Fibroblast of gingiva (primary cell): ENCODE results near the gene HRC.
"Not testable (repeated sequence)": the region's sequence is repeated elsewhere in the genome, so short reads cannot be mapped to it uniquely, and the experiment has no call there.

Source experiments
- DNase-seq: peaks from one replicate; pipeline ENCODE4 v3.0.0-alpha.2; 2011; ENCODE audit warnings: low read depth

Gene HRC

DNA sequence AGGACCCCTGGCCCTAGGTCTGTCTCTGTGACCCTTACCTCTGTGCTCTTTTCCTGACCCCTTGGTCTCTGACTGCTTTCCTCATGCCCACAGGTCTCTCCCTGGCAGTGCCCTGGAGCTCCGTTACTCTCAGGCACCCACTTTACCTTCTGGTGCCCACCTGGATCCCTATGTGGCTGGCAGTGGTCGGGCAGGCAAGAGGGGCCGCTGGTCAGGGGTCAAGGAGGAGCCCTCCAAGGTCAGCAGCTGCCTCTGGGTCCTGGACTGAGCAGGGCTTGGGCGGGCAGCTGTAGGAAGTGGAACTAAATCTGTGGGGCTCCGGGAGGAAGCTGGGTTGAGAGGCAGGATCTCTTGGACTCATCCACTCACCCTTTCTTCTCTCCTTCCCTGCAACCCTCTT is 19.5 kb downstream of the HRC start:
- DNase-seq: no peak

DNA sequence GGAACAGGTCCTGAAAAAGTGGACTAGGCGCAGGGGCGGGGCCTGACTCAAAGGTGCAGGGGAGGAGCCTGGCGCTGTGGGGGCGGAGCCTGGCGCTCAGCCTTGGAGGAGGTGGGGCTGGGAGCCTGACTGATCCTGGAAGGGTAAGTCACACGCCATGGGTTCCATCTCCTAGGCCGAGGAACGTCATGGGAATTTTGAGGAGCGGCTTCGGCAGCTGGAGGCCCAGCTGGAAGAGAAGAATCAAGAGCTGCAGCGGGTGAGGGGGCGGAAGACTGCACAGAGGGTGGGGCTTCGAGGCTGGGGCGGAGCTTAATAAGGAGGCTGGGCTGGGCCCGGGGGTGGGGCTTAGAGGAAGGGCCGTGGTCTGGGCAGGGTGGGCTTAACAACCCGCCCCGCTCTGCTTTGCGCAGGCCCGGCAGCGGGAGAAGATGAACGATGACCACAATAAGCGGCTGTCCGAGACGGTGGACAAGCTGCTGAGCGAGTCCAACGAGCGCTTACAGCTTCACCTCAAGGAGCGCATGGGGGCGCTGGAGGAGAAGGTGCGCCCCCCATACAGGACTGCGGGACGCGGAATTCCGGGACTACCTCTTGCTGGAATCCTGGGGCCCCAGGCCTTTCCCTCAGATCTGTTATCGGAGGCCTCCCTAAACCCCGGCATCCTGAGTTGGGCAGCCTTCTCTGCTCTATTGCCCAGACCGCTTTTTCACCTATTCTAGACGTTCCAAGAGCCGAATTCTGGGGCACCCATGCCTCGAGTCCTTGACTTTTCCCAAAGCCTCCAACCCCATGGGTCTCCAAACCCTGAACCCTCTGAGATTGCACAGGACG is 21.4 kb downstream of the HRC start:
- DNase-seq: peak; percentile 13

DNA sequence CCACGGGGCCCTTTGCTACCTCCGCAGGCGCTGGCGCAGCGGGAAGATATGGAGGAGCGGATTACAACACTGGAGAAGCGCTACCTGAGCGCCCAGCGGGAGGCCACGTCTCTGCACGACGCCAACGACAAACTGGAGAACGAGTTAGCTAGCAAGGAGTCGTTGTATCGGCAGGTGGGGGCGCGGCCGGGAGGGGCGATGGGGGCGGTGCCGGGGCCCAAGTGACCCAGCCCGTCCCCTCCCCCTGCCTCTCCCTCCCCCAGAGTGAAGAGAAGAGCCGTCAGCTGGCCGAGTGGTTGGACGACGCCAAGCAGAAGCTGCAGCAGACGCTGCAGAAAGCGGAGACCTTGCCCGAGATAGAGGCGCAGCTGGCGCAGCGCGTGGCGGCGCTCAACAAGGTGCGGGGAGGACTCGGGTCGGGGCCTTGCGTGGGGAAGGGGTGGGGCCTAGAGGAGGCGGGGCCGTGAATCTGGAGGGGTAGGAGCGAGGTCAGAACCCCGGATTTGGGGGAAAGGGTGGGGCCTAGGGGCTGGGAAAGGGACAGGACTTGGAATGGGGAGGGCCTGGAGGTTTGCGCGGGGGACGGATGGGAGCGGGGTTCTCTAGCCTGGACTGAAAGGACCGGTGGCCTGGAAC is 22.1 kb downstream of the HRC start:
- no peak for DNase-seq

DNA sequence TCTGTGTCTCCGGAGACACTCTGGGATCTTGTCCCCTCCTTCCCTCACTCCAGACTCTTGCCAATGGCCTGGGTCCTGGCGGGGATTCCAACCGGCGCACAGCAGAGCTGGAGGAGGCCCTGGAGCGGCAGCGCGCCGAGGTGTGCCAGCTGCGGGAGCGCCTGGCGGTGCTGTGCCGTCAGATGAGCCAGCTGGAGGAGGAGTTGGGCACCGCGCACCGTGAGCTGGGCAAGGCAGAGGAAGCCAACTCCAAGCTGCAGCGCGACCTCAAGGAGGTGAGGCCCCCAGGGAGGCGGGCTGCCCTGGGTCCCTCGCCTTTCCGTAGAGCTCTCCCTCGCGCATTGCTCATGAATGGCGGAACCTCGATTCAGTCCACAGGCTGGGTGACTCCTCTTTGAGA is 24.9 kb downstream of the HRC start:
- no peak for DNase-seq

DNA sequence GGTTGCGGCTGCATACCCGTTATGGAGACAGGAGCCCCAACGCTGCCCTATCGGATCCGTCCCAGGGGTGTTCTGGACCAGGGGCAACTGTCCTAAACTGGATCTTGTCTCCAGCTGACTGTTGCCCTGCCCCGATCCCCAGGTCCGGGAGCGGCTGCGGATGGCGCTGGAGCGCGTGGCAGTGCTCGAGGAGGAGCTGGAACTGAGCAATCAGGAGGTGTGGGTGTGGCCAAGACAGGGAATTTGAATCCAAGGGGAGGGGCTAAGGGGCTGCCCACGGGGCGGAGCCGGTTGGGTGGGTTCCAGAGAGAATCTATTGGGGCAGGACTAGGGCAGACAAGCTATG is 26.0 kb downstream of the HRC start:
- DNase-seq: no peak

DNA sequence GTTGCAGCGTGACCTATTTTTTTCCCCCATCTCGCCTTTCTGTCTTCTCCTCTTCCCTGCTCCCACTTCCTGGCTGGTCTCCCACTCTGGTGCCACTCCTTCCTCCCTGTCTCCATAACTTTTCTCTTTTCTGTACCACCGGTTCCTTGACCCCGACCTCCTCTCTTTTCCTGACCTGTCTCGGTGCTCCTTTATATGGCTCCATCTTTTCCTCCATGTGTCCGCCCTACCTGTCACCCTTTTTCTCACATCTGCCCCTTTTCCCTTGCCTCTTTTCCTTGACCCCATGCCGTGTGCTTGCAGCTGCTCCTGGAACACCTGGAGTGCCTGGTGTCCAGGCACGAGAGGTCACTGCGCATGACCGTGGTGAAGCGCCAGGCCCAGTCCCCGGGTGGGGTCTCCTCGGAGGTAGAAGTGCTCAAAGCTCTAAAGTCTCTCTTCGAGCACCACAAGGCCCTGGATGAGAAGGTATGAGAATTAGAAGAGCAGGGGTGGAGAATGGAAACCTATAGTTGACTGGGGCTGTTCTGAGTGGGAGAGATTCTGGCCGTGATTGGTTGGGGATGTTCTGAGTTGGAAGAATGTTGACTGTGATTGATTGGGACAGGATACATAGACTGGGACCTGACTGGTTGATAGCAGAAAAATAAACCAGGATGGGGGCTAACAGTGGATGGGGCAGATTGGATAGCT is 26.5 kb downstream of the HRC start:
- no peak for DNase-seq

DNA sequence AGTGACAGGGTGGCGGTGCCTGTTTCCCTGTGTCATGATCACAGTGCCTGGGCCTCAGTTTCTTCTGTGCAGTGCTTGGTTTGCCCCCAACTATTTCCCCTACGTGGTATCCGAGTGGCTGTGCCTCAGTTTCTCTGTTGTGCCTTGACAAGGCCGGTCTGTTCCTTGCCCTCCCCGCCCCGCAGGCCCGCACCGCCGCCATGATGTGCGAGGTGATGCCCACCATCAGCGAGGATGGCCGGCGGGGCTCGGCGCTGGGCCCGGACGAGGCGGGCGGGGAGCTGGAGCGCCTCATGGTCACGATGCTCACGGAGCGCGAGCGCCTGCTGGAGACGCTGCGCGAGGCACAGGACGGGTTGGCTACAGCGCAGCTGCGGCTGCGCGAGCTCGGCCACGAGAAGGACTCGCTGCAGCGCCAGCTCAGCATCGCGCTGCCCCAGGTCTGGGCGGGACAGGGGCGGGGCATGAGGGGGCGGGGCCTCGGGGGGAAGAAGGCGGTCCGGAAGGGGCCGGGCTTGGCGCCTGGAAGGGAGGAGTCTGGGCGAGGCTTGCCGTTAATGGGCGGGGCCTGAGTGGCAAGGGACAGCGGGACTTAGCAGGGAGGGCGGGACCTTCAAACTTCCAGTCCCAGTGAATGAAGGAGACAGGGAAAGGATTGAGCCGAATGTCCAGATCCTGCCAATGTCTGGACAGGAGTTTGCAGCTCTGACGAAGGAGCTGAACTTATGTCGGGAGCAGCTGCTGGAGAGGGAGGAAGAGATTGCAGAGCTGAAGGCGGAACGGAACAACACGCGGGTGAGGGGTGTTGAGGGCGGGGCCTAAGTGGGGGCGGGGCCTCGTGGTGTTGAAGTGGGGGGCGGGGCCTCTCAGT is 27.3 kb downstream of the HRC start:
- DNase-seq: peak; percentile 96

DNA sequence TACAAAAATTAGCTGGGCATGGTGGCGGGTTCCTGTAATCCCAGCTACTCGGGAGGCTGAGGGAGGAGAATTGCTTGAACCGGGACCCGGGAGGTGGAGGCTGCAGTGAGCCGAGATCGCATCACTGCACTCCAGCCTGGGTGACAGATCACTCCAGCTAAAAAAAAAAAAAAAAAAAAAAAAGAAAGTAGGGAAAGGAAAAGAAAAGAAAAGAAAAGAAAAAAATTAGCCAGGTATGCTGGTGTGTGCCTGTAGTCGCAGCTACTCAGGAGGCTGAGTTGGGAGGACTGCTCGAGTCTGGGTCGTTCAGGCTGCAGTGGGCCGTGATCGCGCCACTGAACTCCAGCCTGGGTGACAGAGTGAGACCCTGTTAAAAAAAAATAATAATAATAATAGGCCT is 28.0 kb downstream of the HRC start:
- DNase-seq: not testable (repeated sequence)

DNA sequence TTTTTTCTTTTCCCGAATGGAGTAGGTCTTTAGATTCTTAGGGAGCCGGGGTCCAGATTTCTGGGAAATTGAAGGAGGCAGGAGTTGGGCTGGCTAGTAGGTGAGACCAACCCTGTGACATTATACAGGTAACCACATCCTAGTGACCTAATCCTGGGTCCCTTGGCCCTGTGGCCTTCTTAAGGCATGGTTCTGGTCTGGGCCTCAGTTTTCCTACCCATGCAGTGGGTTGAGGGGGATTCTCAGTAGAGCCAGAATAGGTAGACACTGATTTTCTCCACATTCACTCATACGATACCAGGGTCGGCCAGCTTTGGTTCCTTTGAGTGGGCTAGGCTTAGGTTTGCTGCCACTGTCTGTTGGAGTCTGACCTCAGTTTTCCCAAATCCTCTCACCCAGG is 28.6 kb downstream of the HRC start:
- no peak for DNase-seq

DNA sequence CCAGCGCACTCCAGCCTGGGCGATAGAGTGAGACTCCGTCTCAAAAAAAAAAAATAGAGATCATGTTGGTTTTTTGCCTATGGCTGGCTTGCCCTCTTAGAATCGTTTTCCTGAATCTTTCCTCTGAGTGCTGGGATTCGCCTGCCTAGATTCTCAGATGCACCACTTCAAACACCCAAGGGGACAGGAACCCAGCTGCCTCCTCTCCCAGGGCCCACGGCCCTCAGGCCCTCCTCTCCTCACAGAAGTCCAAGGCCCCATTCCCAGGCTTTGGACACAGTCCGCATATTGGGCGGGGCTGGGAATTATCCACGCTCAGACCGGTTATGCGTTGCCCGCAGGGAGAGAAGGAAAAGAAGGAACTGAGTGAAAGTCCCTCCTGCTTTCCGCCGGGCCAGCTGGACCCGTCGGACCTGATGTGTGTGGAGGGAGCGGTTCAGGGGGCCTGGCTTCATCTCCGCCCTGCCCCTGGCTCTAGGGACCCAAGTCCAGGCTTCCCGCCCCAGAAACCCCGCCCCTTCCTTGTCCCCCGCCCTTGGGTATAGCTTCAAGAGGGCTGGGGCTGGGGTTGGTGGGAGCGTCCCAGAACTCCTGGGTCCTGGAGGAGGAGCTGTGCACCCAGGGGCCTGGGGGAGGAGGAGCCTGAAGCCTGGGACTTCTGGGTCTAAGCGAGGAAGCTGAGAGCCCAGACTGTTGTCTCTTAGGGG is 30.0 kb downstream of the HRC start:
- DNase-seq: no peak

DNA sequence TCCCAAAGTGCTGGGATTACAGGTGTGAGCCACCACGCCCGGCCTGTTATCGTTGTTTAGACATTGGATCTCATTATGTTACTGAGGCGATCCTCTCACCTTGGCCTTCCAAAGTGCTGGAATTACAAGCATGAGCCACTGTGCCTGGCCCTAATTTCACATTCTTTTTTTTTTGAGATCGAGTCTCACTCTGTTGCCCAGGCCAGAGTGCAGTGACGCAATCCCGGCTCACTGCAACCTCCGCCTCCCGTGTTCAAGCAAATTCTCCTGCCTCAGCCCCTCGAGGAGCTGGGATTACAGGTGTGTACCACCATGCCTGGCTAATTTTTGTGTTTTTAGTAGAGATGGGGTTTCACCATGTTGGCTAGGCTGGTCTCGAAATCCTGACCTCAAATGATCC is 31.9 kb downstream of the HRC start:
- DNase-seq: not testable (repeated sequence)

DNA sequence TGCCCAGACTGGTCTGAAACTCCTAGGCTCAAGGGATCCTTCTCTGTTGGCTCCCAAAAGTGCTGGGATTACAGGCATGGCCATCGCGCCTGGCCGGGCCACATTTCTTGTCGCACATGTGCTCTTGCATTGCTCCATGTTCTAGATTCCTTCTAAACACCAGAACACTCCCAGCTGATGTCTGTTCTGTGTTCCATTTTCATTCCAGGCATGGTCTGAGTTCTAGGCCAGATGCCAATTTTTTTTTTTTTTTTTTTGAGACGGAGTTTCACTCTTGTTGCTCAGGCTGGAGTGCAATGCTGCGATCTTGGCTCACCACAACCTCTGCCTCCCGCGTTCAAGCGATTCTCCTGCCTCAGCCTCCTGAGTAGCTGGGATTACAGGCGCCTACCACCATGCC is 33.4 kb downstream of the HRC start:
- DNase-seq: not testable (repeated sequence)

DNA sequence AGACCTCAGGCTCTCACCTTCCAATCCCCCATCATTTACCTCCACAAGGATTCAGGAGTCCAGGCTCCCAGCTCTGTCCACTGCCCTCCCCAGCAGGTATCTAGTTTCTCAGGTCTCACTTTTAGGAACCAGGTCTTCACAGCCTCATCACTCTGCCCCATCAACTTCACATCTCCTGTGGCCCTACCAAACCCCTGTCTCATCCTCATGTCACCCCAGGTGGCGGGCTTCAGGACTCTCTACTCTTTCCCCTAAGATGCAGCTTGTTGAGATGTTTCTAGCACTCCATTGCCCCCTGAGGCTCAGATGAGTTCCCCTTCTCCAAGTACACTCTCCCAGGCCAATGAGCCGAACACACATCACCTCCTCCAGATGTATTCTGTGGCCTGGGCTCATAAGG is 34.3 kb downstream of the HRC start:
- no peak for DNase-seq

DNA sequence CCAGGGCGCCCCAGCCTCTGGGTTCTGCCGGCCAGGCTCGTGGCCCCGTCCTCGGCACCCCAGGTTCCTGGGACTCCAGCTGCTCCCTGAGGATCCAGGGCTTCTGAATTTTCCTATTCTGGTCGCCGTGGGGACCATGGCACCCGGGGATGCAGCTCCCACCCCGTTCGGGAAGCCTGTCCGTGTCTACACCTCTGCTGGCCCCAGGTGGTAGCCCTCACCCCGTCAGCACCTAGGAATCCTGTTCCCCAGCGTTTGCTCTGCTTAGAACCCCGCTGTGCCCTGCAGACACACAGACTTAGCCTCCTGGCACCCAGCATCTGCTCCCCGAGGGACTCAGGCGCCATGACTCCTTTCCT is 34.9 kb downstream of the HRC start:
- DNase-seq: no peak

DNA sequence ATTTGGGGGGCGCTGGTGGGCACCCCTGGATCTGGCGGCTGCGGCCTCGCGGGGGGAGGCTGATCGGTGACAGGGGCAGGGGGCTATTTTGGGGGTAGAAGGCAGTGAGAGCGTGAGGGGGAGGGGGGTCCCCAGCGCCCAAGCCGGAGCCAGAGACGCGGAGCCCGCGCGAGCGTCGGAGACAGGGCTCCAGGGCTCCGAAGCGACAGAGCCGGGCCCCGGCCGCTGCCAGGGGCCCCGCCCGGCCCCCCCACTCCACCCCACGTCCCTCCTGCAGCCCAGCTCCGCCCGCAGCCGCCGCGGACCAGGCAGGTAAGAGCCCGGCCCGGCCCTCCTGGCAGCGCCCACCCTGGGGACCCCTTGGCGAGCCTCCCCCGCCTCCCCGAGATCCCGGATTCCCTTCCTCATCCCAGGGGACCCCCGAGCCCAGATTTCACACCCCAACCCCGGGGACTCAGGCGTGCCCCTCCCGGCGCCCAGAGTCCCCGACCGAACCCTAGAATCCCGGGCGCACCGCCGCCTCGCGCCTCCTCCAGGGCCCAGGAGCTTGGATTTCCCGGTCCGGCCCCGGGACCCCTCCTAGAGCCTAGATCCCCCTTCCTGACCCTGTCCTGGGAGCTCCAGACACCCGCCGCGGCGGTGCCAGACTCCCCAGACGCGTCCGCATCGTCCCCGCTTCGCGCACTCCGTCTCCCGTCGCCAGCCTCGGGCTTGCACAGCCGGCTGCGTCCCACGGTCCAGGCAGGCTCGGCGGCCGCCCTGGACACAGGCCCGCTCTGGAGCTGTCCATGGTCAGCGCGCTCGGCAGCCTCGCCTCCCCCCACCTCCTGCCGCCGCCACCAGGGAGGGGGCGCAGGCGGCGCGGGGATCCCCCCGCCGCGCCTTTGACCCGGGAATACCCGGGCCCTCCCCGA is 35.5 kb downstream of the HRC start, which contains the start of gene PPFIA3:
Gene PPFIA3 (plus strand): TSS at position 134 of the 914 bp plus-strand sequence. CDS start 8,330 bp downstream, outside the sequence.
- peak; percentile 47 for DNase-seq

DNA sequence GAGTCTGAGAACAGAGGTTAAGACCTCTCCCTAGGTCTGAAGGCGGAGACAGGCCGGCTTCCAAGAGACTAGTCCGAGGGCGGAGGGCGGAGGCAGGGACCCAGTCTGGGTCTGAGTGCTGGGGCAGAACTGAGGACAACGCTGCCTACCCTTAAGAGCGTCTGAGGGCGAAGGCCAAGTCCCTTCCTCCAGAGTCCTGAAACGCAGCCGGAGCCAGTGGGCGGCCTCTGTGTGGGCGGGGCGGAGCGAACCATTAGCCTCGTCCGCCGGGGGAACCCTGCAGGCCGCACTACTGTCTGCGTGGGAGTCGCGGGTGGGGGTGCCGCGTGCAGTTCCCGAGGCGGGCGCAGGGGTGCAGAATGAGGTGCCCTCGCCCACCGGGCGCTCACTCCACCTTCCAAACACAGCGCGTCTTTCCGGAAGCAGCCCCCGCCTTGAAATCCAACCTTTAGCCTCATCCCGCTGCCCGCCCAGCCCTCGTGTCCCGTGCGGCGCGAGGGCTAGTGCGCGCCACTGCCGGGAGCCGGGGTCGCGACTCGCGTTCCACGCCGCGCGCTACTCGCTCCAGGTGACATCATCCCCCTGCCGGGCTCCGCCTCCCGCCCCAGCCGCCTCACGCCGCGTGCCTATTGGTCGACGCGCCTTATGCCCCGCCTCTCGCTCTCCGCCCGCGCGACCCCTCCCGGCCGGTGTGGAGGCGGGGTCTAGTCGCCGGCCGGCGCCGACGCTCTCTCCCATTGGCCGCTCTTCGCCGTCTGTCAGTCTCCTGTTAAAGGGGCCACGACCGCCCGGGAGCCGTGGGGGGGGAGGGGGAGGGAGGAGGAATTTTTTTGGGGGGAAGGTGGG is 36.4 kb downstream of the HRC start, which contains the start of gene C19orf73:
Gene C19orf73 (minus strand): TSS at position 579 of the 846 bp plus-strand sequence. CDS start 121 bp downstream, at position 458.
- DNase-seq: peak; percentile 92

DNA sequence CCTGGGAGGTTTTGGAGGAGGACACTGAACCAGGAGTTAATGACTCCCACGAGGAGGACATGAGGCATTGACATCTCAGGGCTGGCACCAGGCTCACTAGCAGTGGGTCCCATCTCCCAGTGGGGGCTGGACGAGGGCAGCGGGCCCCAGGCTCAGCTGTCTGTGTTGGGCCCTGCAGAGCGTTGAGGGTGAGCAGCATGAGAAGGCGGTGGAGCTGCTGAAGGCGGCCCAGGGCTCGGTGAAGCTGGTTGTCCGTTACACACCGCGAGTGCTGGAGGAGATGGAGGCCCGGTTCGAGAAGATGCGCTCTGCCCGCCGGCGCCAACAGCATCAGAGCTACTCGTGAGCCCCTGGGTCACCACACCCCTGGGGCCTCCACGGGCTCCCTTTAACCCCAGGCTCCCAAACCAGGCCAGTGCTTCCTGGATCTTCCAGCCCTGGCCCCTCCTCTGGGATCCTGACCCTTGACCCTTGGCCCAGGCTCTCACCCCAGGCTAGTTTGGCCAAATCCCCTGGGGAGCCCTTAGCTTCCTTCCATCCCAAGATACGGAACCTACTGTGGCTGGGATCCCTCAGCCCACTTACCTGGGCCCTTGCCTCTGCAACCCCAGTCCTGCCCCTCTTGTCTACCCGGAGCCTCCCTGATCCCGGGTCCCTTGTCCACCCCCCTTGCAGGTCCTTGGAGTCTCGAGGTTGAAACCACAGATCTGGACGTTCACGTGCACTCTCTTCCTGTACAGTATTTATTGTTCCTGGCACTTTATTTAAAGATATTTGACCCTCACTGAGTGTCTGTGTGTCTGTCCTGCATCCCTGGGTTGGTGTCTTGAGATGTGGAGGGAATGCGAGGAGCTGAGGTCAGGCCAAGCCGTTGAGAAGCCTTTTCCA is 37.3 kb downstream of the HRC start:
- no peak for DNase-seq

DNA sequence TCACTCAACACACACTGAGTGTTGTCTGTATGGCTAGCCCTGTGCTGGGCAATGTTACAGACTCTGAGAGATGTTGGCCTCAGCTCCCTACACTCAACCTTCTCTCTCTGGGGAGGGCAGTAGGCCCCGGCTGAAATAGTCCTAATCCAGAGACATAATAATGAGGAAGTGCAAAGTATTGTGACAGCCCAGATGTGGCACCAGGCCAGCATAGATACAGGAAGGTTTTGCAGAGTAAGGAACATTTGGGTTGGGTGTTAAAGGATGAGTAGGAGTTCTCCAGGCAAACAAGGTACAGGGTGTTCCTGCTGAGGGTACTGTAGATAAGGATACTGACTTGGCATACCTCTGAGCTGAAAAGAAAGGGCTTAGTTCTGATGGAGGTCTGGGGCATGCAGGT is 38.7 kb downstream of the HRC start:
- no peak for DNase-seq
